ENCODE measurements around the gene CSRP1. TPM values are rescaled to one million over a fixed set of nuclear protein-coding genes. Genes with fewer than 3 reads are reported as not detected.

The CSRP1 gene
- total and polyA plus RNA-seq, 7 donors, result 14.7 to 27.7 (median 23.2) TPM

DNA sequence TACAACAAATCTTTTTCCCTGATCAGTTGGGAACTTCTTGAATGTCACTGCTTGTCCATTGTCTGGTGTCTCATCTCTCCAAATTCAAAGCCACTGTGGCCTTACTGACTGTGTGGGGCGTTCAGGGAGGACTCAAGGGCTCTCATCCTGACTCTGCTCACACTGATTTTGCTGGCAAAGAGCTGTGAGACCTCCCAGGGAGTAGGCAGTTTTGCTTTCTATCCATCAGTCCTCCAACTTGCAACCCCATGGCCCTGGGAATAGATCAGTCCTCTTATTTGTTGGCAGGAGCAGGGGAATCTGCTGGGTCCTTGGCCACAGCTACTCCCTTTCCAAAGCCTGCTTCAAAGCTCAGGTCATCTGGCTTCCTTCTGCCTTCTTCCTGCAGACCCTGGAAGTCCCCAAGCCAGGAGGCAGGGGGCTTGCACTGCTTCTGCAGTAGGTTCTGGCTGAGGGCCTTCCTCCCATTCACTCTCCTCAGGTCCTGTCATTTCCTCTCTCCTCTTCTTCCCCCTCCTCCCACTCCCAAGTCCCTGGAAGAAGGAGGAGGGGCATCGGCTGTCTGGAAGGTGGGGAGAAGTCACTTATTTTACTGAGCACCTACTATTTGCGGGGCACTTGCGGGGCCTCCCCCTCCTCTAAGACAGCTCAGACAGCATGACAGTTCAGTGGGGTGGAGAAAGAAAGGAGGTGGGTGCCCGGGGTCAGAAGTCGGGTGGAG lies 31.1 kb upstream of the CSRP1 start:
- Histone ChIP-seq H3K27ac (peak overlapping the region; percentile 74), H3K4me3 (peak overlapping the region; percentile 73), H3K9me3 (no peaks in the 10 kb centered on the region), H3K4me1 (peaks cover 25% of the 10 kb centered on the region), H3K27me3 (ENCODE audit: insufficient read depth in 3 of 3, low read length in 2 of 3) (peaks cover 0 to 63% (median 17%) of the 10 kb centered on the region in 3 donors), H3K36me3 (ENCODE audit: insufficient read depth in 1 of 2, low read depth in 1 of 2) (no peaks in the 10 kb centered on the region)
- ATAC-seq (no peak), DNase-seq (no peak)
- WGBS, 3 donors, result 31 to 38% (median 36%) methylated on average over 6 of the region's 6 CpGs
- TF ChIP-seq CTCF (IDR thresholded peaks at IDR 0.05), result no peak
- intact Hi-C loops (cut with DNase I), result no loop called here

DNA sequence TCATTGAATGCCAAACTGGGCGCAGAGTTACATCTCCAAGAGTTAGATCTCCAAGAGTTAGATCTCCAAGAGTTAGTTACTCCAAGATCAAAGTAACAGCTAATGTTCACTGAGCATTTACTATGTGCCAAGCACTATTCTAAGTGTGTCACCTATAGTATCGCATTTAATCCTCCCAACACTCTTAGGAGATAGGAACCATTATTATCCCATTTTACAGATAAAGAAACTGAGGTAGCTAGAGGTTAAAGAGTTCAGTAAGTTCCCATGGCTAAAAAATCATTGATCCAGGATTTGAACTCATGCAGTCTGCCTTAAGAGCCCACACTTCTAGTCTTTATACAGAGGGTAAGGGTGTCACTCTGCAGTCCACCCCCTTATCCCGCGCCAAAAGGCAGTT lies 30.5 kb upstream of the CSRP1 start:
- Histone ChIP-seq H3K9me3 (no peaks in the 10 kb centered on the region), H3K27ac (no peak overlapping the region), H3K4me1 (peaks cover 20% of the 10 kb centered on the region), H3K27me3 (ENCODE audit: insufficient read depth in 3 of 3, low read length in 2 of 3) (peaks cover 0 to 63% (median 17%) of the 10 kb centered on the region in 3 donors), H3K4me3 (no peak overlapping the region), H3K36me3 (ENCODE audit: insufficient read depth in 1 of 2, low read depth in 1 of 2) (no peaks in the 10 kb centered on the region)
- WGBS, 3 donors, result 94 to 97% (median 96%) methylated on average over 4 of the region's 4 CpGs
- no peak for TF ChIP-seq CTCF (IDR thresholded peaks at IDR 0.05)
- ATAC-seq, result no peak
- intact Hi-C loops (cut with DNase I), result no loop called here
- DNase-seq, result no peak

DNA sequence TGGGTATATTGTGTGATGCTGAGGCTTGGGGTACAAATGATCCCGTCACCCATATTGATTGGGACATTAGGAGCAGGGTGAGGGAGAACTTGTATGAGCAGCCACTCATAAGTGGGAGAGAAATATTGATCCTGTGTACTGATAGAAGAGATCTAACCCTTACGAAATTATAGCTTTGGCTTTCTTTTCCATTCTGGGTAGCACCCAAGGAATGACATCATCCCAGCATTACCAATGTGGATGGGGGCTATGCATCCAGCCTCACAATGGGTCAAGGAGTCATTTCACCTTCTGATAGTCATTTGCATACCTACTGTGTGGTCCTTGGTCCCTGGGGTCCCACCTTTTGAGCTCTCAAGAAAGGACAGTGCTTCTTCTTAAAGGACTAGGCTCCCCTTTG lies 30.1 kb upstream of the CSRP1 start:
- Histone ChIP-seq H3K27ac (no peak overlapping the region), H3K4me3 (no peak overlapping the region), H3K4me1 (peaks cover 20% of the 10 kb centered on the region), H3K36me3 (ENCODE audit: insufficient read depth in 1 of 2, low read depth in 1 of 2) (no peaks in the 10 kb centered on the region), H3K27me3 (ENCODE audit: insufficient read depth in 3 of 3, low read length in 2 of 3) (peaks cover 0 to 63% (median 17%) of the 10 kb centered on the region in 3 donors), H3K9me3 (no peaks in the 10 kb centered on the region)
- TF ChIP-seq CTCF (IDR thresholded peaks at IDR 0.05), result no peak
- no peak for DNase-seq
- no peak for ATAC-seq
- intact Hi-C loops (cut with DNase I), result no loop called here
- 88 to 94% (median 90%) methylated on average over 2 of the region's 2 CpGs for WGBS, 3 donors

GRCh38 chr1:201536558-201536957 lies 29.6 kb upstream of the CSRP1 start:
- peak; percentile 69 to 72 for DNase-seq

More at GRCh38 chr1:201536558-201536957, 29.6 kb upstream of the CSRP1 start:
- H3K4me3 ChIP-seq, result no peak overlapping the region
- intact Hi-C loops (cut with DNase I), result no loop called here
- ATAC-seq, result no peak
- peaks cover 22% of the 10 kb centered on the region for H3K4me1 ChIP-seq
- WGBS, 3 donors, result 65 to 83% (median 75%) methylated on average over 4 of the region's 4 CpGs
- TF ChIP-seq CTCF (IDR thresholded peaks at IDR 0.05), result no peak
- H3K27ac ChIP-seq, result peak overlapping the region; percentile 58
- peaks cover 0 to 63% (median 17%) of the 10 kb centered on the region in 3 donors for H3K27me3 ChIP-seq (ENCODE audit: insufficient read depth in 3 of 3, low read length in 2 of 3)
- no peaks in the 10 kb centered on the region for H3K36me3 ChIP-seq (ENCODE audit: insufficient read depth in 1 of 2, low read depth in 1 of 2)
- H3K9me3 ChIP-seq, result no peaks in the 10 kb centered on the region

Data from psoas muscle (tissue), 8 donors.